ENCODE measurements around the gene LNX2. TPM values are rescaled to one million over a fixed set of nuclear protein-coding genes. Genes with fewer than 3 reads are reported as not detected.

LNX2 gene
- total RNA-seq, 1 donor from 2014 or later = 29.7 TPM

DNA sequence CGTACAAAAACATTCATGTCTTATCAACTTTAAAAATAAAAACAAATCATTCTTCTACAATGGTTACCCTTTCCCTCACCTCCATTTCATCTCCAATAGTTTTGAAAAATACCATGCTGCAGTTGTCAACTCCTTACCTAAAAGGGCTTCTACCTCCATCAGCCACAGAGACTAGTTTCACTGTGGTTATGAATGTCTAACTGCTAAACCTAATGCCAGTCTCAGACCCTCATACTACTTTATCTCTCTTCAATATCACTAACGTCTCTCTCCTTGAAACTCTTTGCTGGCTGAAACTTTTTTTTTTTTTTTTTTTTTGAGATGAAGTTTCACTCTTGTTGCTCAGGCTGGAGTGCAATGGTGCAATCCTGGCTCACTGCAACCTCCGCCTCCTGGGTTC, 27.1 kb downstream of the LNX2 start:
- intact Hi-C loops (cut with DNase I) = no loop called here
- H3K9me3 ChIP-seq = no peaks in the 10 kb centered on the region
- H3K27me3 ChIP-seq (ENCODE audit: low read depth) = no peaks in the 10 kb centered on the region
- no peak overlapping the region for H3K4me3 ChIP-seq
- peaks cover 11% of the 10 kb centered on the region for H3K4me1 ChIP-seq
- H3K36me3 ChIP-seq = no peaks in the 10 kb centered on the region
- no peak overlapping the region for H3K27ac ChIP-seq
- TF ChIP-seq, protein P1, sequence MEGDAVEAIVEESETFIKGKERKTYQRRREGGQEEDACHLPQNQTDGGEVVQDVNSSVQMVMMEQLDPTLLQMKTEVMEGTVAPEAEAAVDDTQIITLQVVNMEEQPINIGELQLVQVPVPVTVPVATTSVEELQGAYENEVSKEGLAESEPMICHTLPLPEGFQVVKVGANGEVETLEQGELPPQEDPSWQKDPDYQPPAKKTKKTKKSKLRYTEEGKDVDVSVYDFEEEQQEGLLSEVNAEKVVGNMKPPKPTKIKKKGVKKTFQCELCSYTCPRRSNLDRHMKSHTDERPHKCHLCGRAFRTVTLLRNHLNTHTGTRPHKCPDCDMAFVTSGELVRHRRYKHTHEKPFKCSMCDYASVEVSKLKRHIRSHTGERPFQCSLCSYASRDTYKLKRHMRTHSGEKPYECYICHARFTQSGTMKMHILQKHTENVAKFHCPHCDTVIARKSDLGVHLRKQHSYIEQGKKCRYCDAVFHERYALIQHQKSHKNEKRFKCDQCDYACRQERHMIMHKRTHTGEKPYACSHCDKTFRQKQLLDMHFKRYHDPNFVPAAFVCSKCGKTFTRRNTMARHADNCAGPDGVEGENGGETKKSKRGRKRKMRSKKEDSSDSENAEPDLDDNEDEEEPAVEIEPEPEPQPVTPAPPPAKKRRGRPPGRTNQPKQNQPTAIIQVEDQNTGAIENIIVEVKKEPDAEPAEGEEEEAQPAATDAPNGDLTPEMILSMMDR (IDR thresholded peaks at IDR 0.05) = no peak
- DNase-seq (no peak), ATAC-seq (no peak)

GRCh38 chr13:27592865-27593264, 27.5 kb downstream of the LNX2 start:
- no peaks in the 10 kb centered on the region for H3K36me3 ChIP-seq
- H3K4me3 ChIP-seq = no peak overlapping the region
- no peaks in the 10 kb centered on the region for H3K27me3 ChIP-seq (ENCODE audit: low read depth)
- H3K4me1 ChIP-seq = peaks cover 11% of the 10 kb centered on the region
- no peak overlapping the region for H3K27ac ChIP-seq
- DNase-seq (no peak), ATAC-seq (no peak)
- no peaks in the 10 kb centered on the region for H3K9me3 ChIP-seq
- TF ChIP-seq, protein P1 (IDR thresholded peaks at IDR 0.05) = no peak
- intact Hi-C loops (cut with DNase I) = no loop called here

- ATAC-seq (no peak), DNase-seq (no peak)
- Histone ChIP-seq H3K4me1 (peaks cover 11% of the 10 kb centered on the region), H3K9me3 (no peaks in the 10 kb centered on the region), H3K27me3 (ENCODE audit: low read depth) (no peaks in the 10 kb centered on the region), H3K36me3 (no peaks in the 10 kb centered on the region), H3K27ac (no peak overlapping the region), H3K4me3 (no peak overlapping the region)
- intact Hi-C loops (cut with DNase I) = no loop called here
- TF ChIP-seq, protein P1 (IDR thresholded peaks at IDR 0.05) = no peak
Observed at GRCh38 chr13:27588405-27588804, 31.9 kb downstream of the LNX2 start.

DNA sequence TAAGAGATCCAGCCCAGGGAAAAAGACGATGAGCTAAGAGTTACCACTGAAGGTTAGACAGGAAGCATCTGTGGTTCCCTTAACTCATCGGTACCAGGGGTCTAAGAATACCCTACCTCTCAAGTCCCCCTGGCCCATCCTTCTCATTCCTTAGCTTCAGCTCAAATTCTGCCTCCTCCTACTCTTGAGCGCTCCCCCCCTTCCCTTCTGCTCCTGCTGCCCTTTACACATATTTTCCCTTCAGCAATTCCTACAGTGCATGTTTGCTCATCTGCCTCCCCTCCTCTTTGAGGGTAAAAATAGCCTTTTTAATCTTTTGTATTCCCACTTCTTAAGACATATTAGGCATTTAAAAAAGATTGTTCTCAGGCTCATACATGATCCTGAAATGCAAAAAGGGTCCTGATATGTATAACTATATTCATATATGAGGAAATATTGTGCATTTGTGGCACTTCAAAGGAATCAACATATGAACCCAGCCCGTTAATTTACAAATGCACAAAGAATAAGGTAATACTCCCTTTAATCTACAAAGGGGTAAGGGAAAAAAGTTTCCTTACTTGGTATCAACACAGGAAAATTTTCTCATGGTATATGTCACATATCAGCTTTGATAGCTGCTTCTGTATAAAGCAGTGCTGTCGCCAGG, 33.1 kb downstream of the LNX2 start:
- Histone ChIP-seq H3K4me1 (peaks cover 11% of the 10 kb centered on the region), H3K27me3 (ENCODE audit: low read depth) (no peaks in the 10 kb centered on the region), H3K9me3 (no peaks in the 10 kb centered on the region), H3K36me3 (no peaks in the 10 kb centered on the region), H3K27ac (no peak overlapping the region), H3K4me3 (no peak overlapping the region)
- no peak for ATAC-seq
- TF ChIP-seq, protein P1 (IDR thresholded peaks at IDR 0.05) = no peak
- intact Hi-C loops (cut with DNase I) = no loop called here
- no peak for DNase-seq

DNA sequence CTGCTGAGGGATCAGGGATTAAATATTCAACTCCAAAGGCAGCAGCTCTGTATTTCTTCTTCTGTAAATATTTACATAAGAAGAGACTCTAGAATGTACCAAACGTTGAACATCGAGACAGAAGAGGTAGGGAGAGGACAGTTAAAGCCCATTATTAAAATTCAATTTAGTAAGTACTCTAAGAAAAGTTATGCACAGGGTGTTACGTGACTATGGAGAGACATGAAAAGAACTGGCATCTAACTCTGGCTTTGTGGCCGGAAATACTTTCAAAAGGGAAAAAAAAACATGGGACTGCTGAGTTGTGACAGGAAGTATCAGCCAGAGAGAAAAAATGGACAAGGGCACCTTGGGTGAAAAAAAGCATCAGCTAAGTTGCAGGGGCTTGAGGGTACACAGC, 36.7 kb downstream of the LNX2 start:
- H3K4me3 ChIP-seq = no peak overlapping the region
- TF ChIP-seq, protein P1 (IDR thresholded peaks at IDR 0.05) = no peak
- peaks cover 8% of the 10 kb centered on the region for H3K36me3 ChIP-seq
- ATAC-seq (peak in 1 of 2 donors; percentile 6), DNase-seq (no peak)
- H3K27ac ChIP-seq = no peak overlapping the region
- H3K4me1 ChIP-seq = peaks cover 11% of the 10 kb centered on the region
- no peaks in the 10 kb centered on the region for H3K9me3 ChIP-seq
- intact Hi-C loops (cut with DNase I) = no loop called here
- H3K27me3 ChIP-seq (ENCODE audit: low read depth) = no peaks in the 10 kb centered on the region
